ENCODE data around the gene PIP4K2A.

DNA sequence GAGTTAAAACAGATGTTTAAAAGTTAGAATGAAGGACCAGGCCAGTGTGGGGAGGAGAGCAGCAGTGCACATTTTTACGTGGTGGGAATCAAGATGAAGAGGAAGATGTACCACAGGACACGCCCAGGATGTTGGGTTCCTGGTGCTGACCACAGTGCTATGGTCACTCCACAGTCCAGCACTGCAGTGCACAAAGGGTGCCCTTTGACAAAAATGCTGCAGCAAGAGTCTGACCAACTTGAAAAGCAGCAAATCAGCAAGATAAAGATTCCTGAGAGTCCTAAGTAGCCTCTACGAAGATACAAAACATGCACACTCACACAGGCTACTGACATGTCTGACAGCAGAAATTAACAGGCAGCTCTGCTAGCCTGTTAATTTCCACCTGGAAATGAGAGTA lies 107.1 kb downstream of the PIP4K2A start:
- no peak for TF ChIP-seq EZH2 (IDR thresholded peaks at IDR 0.05; ENCODE audit: low read length, unreplicated experiment)
- TF ChIP-seq, protein P1, sequence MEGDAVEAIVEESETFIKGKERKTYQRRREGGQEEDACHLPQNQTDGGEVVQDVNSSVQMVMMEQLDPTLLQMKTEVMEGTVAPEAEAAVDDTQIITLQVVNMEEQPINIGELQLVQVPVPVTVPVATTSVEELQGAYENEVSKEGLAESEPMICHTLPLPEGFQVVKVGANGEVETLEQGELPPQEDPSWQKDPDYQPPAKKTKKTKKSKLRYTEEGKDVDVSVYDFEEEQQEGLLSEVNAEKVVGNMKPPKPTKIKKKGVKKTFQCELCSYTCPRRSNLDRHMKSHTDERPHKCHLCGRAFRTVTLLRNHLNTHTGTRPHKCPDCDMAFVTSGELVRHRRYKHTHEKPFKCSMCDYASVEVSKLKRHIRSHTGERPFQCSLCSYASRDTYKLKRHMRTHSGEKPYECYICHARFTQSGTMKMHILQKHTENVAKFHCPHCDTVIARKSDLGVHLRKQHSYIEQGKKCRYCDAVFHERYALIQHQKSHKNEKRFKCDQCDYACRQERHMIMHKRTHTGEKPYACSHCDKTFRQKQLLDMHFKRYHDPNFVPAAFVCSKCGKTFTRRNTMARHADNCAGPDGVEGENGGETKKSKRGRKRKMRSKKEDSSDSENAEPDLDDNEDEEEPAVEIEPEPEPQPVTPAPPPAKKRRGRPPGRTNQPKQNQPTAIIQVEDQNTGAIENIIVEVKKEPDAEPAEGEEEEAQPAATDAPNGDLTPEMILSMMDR (conservative IDR thresholded peaks at IDR 0.05; ENCODE audit: low read depth, low read length): no peak

Measured in PC-3 (cell line).